ENCODE measurements around the gene COX19. TPM values are rescaled to one million over a fixed set of nuclear protein-coding genes. Genes with fewer than 3 reads are reported as not detected.

The COX19 gene
- total and polyA plus RNA-seq, 2 of the 13 experiments (the other 11 are each of a cell fraction or from before 2014, with no cell fraction given), result 11.5 to 21.7 TPM

DNA sequence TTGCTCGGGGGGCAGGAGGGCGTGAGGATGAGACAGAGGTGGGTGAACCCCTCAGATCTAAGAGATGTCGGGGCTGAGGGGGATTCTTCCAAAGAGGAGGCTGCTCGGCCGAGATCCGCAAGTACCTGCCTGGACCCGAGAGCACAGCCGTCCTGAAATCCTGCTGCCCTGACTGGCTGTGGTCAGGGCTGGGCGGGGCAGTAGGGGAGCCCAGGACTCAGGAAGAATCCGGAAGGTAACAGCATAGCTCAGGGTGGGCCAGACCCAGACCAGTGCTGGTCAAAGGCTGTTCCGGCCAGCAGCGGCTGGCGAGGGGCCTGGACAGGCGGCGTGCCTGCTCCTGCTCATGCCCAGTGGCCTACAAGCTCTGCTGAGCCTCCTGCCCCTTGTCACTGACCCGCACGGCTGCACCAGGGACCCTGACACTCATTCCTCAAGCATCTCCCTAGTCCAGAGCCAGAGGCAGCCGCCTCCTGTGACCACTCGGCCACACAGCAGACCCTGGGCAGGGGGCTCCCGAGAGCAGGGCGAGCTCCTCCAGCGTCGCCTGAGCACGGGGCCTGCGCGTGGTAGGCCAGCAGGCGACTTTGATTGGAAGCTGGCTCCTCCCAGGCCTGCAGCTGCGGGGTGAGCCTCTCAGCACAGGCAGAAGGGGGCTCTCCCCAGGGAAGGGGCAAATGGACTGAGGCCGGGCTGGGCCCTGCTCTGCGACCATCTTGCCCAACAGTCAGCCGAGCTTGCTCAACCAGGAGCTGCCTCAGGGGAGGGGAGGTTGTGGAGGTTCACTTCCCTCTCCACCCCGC lies 17.7 kb downstream of the COX19 start (continued):
- TF ChIP-seq, protein P1, sequence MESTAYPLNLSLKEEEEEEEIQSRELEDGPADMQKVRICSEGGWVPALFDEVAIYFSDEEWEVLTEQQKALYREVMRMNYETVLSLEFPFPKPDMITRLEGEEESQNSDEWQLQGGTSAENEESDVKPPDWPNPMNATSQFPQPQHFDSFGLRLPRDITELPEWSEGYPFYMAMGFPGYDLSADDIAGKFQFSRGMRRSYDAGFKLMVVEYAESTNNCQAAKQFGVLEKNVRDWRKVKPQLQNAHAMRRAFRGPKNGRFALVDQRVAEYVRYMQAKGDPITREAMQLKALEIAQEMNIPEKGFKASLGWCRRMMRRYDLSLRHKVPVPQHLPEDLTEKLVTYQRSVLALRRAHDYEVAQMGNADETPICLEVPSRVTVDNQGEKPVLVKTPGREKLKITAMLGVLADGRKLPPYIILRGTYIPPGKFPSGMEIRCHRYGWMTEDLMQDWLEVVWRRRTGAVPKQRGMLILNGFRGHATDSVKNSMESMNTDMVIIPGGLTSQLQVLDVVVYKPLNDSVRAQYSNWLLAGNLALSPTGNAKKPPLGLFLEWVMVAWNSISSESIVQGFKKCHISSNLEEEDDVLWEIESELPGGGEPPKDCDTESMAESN (CRISPR knock-in tag; conservative IDR thresholded peaks at IDR 0.05), result peak; percentile 91
- TF ChIP-seq, protein P2, sequence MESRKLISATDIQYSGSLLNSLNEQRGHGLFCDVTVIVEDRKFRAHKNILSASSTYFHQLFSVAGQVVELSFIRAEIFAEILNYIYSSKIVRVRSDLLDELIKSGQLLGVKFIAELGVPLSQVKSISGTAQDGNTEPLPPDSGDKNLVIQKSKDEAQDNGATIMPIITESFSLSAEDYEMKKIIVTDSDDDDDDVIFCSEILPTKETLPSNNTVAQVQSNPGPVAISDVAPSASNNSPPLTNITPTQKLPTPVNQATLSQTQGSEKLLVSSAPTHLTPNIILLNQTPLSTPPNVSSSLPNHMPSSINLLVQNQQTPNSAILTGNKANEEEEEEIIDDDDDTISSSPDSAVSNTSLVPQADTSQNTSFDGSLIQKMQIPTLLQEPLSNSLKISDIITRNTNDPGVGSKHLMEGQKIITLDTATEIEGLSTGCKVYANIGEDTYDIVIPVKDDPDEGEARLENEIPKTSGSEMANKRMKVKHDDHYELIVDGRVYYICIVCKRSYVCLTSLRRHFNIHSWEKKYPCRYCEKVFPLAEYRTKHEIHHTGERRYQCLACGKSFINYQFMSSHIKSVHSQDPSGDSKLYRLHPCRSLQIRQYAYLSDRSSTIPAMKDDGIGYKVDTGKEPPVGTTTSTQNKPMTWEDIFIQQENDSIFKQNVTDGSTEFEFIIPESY (CRISPR knock-in tag; IDR thresholded peaks at IDR 0.05), result peak; percentile 68; the same call in 1 of the 2 replicates
- TF ChIP-seq SOX6 (IDR thresholded peaks at IDR 0.05) (no peak), SOX6 (CRISPR knock-in tag; IDR thresholded peaks at IDR 0.05) (peak; percentile 62; the same call in 1 of the 2 replicates), ZNF510 (CRISPR knock-in tag; IDR thresholded peaks at IDR 0.05; ENCODE audit: low read depth) (no peak), ZNF329 (CRISPR knock-in tag; IDR thresholded peaks at IDR 0.05; ENCODE audit: low read depth) (peak; percentile 75; the same call in 1 of the 2 replicates), MED13 (CRISPR knock-in tag; IDR thresholded peaks at IDR 0.05) (peak; percentile 82), BHLHE40 (IDR thresholded peaks at IDR 0.05; ENCODE audit: low read length) (no peak), ZC3H13 (CRISPR knock-in tag; IDR thresholded peaks at IDR 0.05) (peak; percentile 4; the same call in 1 of the 2 replicates), FOSL2 (CRISPR knock-in tag; IDR thresholded peaks at IDR 0.05) (peak; percentile 5), KDM2A (CRISPR knock-in tag; IDR thresholded peaks at IDR 0.05; ENCODE audit: borderline replicate concordance, low read depth) (peak; percentile 64), MXI1 (IDR thresholded peaks at IDR 0.05; ENCODE audit: borderline replicate concordance, low read depth, low read length) (0 out of 3 replicates have a peak, but pooled peaks have one; percentile 30), ADNP (CRISPR knock-in tag; IDR thresholded peaks at IDR 0.05) (no peak; the same call in 1 of the 2 replicates), PITX1 (CRISPR knock-in tag; IDR thresholded peaks at IDR 0.05) (peak; percentile 51), HOXA5 (CRISPR knock-in tag; IDR thresholded peaks at IDR 0.05) (peak; percentile 54; the same call in 1 of the 2 replicates)
- TF ChIP-seq, protein P3, sequence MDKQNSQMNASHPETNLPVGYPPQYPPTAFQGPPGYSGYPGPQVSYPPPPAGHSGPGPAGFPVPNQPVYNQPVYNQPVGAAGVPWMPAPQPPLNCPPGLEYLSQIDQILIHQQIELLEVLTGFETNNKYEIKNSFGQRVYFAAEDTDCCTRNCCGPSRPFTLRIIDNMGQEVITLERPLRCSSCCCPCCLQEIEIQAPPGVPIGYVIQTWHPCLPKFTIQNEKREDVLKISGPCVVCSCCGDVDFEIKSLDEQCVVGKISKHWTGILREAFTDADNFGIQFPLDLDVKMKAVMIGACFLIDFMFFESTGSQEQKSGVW (CRISPR knock-in tag; IDR thresholded peaks at IDR 0.05; ENCODE audit: borderline replicate concordance), result no peak; the same call in 1 of the 2 replicates
- TF ChIP-seq, protein P4, sequence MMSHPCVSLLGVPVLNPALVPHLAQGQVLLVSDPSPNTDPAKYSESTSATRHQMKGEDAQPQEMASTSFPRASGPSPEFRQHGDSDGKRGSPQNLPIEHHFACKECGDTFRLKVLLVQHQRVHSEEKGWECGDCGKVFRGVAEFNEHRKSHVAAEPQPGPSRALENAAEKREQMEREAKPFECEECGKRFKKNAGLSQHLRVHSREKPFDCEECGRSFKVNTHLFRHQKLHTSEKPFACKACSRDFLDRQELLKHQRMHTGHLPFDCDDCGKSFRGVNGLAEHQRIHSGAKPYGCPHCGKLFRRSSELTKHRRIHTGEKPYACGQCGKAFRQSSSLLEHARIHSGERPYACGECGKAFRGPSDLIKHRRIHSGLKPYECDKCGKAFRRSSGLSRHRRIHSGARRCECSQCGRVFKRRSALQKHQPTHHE (CRISPR knock-in tag; IDR thresholded peaks at IDR 0.05; ENCODE audit: borderline replicate concordance), result no peak; the same call in 1 of the 2 replicates
- TF ChIP-seq, protein P5, sequence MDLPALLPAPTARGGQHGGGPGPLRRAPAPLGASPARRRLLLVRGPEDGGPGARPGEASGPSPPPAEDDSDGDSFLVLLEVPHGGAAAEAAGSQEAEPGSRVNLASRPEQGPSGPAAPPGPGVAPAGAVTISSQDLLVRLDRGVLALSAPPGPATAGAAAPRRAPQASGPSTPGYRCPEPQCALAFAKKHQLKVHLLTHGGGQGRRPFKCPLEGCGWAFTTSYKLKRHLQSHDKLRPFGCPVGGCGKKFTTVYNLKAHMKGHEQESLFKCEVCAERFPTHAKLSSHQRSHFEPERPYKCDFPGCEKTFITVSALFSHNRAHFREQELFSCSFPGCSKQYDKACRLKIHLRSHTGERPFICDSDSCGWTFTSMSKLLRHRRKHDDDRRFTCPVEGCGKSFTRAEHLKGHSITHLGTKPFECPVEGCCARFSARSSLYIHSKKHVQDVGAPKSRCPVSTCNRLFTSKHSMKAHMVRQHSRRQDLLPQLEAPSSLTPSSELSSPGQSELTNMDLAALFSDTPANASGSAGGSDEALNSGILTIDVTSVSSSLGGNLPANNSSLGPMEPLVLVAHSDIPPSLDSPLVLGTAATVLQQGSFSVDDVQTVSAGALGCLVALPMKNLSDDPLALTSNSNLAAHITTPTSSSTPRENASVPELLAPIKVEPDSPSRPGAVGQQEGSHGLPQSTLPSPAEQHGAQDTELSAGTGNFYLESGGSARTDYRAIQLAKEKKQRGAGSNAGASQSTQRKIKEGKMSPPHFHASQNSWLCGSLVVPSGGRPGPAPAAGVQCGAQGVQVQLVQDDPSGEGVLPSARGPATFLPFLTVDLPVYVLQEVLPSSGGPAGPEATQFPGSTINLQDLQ (CRISPR knock-in tag; IDR thresholded peaks at IDR 0.05), result peak; percentile 73
